ENCODE measurements around the gene HBP1.
A peak's percentile ranks its signal among the peaks of the same experiment; 100 is the strongest.
"Not testable (repeated sequence)": the region's sequence is repeated elsewhere in the genome, so short reads cannot be mapped to it uniquely, and the experiment has no call there.

The HBP1 gene

GRCh38 chr7:107168233-107169119 lies at the start of gene HBP1:
HBP1 (plus strand) TSS chr7:107169003; CDS start chr7:107179894, 10,891 bp downstream.
- peak; percentile 94 to 97 for DNase-seq (ENCODE audit: low read depth in 2 of 2)

- no peak for DNase-seq (ENCODE audit: low read depth in 2 of 2)
These were observed 49.3 kb upstream of the HBP1 start for GRCh38 chr7:107119376-107120105.

GRCh38 chr7:107122486-107122911 lies 46.3 kb upstream of the HBP1 start:
- no peak for DNase-seq (ENCODE audit: low read depth in 2 of 2)

- no peak for DNase-seq (ENCODE audit: low read depth in 2 of 2)
These were observed 45.4 kb upstream of the HBP1 start for GRCh38 chr7:107123392-107123791.

GRCh38 chr7:107125475-107125874 lies 43.3 kb upstream of the HBP1 start:
- no peak for DNase-seq (ENCODE audit: low read depth in 2 of 2)

GRCh38 chr7:107128217-107128616 lies 40.6 kb upstream of the HBP1 start:
- DNase-seq (ENCODE audit: low read depth in 2 of 2) = no peak

GRCh38 chr7:107128748-107129147 lies 40.1 kb upstream of the HBP1 start:
- DNase-seq (ENCODE audit: low read depth in 2 of 2) = no peak

GRCh38 chr7:107130487-107131220 lies 38.1 kb upstream of the HBP1 start:
- no peak for DNase-seq (ENCODE audit: low read depth in 2 of 2)

GRCh38 chr7:107133396-107133795 lies 35.4 kb upstream of the HBP1 start:
- DNase-seq (ENCODE audit: low read depth in 2 of 2) = no peak

GRCh38 chr7:107138696-107139420 lies 29.9 kb upstream of the HBP1 start:
- no peak for DNase-seq (ENCODE audit: low read depth in 2 of 2)

GRCh38 chr7:107143875-107144274 lies 24.9 kb upstream of the HBP1 start:
- not testable (repeated sequence) for DNase-seq (ENCODE audit: low read depth in 2 of 2)

GRCh38 chr7:107145067-107145838 lies 23.6 kb upstream of the HBP1 start:
- no peak for DNase-seq (ENCODE audit: low read depth in 2 of 2)

- no peak for DNase-seq (ENCODE audit: low read depth in 2 of 2)
These were observed 21.1 kb upstream of the HBP1 start for GRCh38 chr7:107147464-107148393.

GRCh38 chr7:107148721-107149120 lies 20.1 kb upstream of the HBP1 start:
- no peak for DNase-seq (ENCODE audit: low read depth in 2 of 2)

GRCh38 chr7:107149863-107150262 lies 18.9 kb upstream of the HBP1 start:
- no peak for DNase-seq (ENCODE audit: low read depth in 2 of 2)

GRCh38 chr7:107150375-107151073 lies 18.3 kb upstream of the HBP1 start:
- peak; percentile 65 to 66 for DNase-seq (ENCODE audit: low read depth in 2 of 2)

- no peak for DNase-seq (ENCODE audit: low read depth in 2 of 2)
These were observed 17.3 kb upstream of the HBP1 start for GRCh38 chr7:107151538-107151937.

- no peak for DNase-seq (ENCODE audit: low read depth in 2 of 2)
These were observed 16.8 kb upstream of the HBP1 start for GRCh38 chr7:107152011-107152410.

GRCh38 chr7:107154826-107155225 lies 14.0 kb upstream of the HBP1 start:
- DNase-seq (ENCODE audit: low read depth in 2 of 2) = no peak
